Lung microvascular endothelial cell (primary cell): ENCODE results near the gene TRAPPC12. TPM values are rescaled to one million over a fixed set of nuclear protein-coding genes. Genes with fewer than 3 reads are reported as not detected.
A peak's percentile ranks its signal among the peaks of the same experiment; 100 is the strongest.
"Not testable (repeated sequence)": the region's sequence is repeated elsewhere in the genome, so short reads cannot be mapped to it uniquely, and the experiment has no call there.

Experiments
- DNase-seq, 2 donors: peaks; one replicate each; pipeline versions ENCODE4 v3.0.0 to v3.0.0-alpha.2; 2010; ENCODE audit warnings: low read depth in 2 of 2
- total RNA-seq: library from RNA; depleted of rRNA; stranded (reverse); fragments of >200 nt; gene quantifications from 2 replicates; pipeline ENCODE4 v1.2.1, GENCODE V29; 2014

The TRAPPC12 gene
- total RNA-seq, 1 donor from 2014 or later, result 49.4 TPM

GRCh38 chr2:3430740-3431490 is 51.4 kb downstream of the TRAPPC12 start:
- no peak for DNase-seq

GRCh38 chr2:3432067-3432466 is 52.6 kb downstream of the TRAPPC12 start:
- no peak for DNase-seq

DNA sequence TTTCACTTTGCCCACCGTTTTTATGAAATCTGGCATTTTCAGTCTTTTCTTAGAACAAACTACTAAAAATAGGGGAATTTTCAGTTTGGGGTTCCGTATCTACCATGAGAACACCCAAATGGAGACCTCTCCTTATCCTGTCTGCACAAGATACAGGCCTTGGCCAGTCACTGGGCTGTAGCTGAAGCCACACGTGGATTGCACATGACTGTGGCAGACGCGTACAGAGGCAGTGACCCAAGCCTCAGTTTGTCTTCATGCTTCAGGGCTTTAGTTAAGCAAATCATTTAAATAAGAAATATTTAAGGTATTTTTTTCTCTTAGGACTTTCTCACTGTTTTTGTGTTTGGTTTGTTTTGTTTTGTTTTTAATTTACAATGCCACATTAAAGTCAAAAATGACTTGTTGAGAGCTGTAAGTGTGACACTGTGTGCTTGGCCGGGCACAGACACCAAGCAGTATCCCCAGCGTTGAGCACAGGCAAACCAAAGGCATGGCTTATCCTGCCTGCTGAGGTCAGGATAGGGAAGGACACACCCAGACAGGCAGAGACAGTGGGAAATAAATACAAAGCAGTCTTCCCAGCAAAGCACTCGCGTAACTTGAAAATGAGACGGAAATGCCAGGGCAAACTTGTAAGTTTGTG is 53.3 kb downstream of the TRAPPC12 start:
- DNase-seq, result peak in 1 of 2 donors; percentile 22

- DNase-seq, result peak in 1 of 2 donors; percentile 36
Observed at GRCh38 chr2:3433339-3433699, 53.8 kb downstream of the TRAPPC12 start.

- no peak for DNase-seq
Observed at GRCh38 chr2:3433776-3434400, 54.4 kb downstream of the TRAPPC12 start.

GRCh38 chr2:3434654-3435053 is 55.2 kb downstream of the TRAPPC12 start:
- no peak for DNase-seq

DNA sequence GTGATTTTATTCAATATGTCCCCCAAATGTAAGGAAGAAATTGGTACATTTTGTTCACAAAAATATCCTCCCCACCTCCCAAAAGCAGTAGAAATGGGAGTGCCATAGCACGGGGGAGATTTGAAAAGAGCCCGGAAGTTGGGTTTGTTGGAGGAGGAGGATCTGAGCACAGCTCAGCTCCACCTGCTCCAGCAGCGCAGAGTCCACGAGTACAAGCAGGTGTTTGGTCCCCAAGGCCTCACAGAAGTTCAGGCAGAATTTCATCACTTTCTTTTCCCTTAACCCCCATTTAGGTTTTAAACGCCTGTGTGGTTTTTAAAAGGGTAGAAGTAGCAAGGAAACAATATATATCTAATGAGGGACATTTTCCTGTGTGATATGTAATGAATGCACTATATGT is 56.0 kb downstream of the TRAPPC12 start:
- DNase-seq, result no peak

GRCh38 chr2:3440477-3440876 is 61.0 kb downstream of the TRAPPC12 start:
- DNase-seq, result peak in 1 of 2 donors; percentile 44

DNA sequence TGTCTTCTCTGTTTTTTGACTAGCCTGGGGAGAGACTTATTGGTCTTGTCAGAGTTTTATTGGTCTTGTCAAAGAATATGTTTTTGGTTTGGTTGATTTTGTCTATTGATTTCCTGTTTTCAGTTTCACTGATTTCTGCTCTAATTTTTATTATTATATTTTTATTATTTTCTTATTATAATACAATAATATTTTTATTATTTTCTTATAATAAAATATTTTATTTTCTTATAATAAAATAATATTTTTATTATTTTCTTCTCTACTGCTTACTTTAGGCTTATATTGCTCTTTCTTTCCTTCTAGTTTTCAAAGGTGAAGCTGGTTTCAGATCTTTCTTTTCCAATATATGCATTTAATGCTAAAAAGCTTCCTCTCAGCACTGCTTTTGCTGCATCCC is 62.0 kb downstream of the TRAPPC12 start:
- no peak for DNase-seq

- no peak for DNase-seq
Observed at GRCh38 chr2:3442185-3442584, 62.7 kb downstream of the TRAPPC12 start.

- DNase-seq, result no peak
Observed at GRCh38 chr2:3443083-3443482, 63.6 kb downstream of the TRAPPC12 start.

DNA sequence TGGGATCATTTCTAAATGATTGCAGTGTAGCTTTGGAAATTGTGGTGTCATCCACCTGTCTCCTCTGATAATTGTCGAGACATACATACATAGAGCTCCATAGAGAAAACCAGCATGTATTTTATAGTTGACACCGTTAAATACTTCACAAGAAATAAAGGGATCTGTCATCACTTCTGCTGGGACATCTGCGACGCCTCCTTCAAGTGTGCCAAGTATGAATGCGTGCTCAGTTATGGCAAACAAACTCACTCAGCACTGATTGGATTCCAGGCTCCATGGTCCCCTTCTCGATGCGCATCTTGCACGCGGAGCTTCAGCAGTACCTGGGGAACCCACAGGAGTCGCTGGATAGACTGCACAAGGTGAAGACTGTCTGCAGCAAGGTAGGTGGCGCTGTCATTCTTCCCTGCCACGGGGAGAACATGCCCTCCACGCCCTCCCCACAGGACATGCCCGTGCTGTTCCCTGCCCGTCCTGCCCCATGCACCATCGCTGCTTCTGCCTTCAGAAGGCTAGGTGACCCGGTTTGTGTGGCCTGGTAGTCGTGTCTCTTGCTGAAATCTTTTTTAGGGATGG is 64.1 kb downstream of the TRAPPC12 start:
- no peak for DNase-seq

GRCh38 chr2:3445891-3446290 is 66.4 kb downstream of the TRAPPC12 start:
- no peak for DNase-seq

GRCh38 chr2:3446381-3446780 is 66.9 kb downstream of the TRAPPC12 start:
- no peak for DNase-seq

DNA sequence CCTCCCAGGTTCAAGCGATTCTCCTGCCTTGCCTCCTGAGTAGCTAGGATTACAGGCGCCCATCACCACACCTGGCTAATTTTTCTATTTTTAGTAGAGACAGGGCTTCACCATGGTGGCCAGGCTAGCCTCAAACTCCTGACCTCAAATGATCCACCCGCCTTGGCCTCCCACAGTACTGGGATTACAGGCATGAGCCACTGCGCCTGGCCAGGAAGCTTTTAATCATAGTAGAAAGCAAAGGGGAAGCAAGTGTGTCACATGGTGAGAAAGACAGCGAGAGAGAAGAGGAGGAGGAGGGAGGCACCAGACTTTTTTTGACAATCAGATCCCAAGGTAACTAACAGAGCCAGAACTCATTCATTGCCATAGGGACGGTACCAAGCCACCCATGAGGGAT is 67.7 kb downstream of the TRAPPC12 start:
- DNase-seq, result peak in 1 of 2 donors; percentile 65

GRCh38 chr2:3447789-3448317 is 68.4 kb downstream of the TRAPPC12 start:
- DNase-seq, result peak; percentile 6 to 92

DNA sequence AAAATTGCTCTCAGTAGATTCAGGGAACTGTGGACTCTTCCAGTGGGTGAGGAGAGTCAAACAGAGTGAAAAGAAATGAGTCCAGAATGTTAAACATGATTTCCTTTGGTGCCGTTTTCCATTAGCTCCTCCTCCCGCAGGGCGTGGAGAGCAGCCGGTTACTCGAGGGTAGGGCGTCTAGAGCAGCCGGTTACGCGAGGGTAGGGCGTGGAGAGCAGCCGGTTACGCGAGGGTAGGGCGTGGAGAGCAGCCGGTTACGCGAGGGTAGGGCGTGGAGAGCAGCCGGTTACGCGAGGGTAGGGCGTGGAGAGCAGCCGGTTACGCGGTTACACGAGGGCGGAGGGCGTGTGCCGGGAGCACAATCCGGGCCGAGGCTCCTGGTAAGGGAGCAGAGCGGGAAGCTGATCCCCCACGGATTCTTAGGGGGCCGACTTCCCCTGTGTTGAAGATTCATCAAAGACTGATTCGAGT is 69.0 kb downstream of the TRAPPC12 start:
- DNase-seq, result not testable (repeated sequence)

GRCh38 chr2:3449086-3449485 is 69.6 kb downstream of the TRAPPC12 start:
- no peak for DNase-seq

DNA sequence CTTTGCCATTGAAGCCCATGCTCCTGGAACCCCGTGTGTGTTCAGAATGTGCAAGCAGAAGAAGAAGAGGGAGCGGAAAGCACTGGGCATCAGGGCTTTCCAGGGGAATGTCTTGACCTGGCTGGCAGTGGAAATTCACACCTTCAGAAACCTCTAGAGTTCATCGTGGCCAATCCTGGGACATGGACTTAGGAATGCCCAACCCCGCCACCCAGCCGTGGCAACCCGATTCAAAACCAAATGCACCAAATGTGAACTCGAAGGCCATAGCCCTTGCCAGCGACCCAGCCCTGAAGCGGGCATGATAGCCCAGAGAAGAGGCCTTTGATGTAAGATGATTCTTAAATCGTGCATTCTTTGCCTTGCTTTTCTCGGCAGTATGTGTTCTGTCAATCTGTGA is 70.4 kb downstream of the TRAPPC12 start:
- no peak for DNase-seq

DNA sequence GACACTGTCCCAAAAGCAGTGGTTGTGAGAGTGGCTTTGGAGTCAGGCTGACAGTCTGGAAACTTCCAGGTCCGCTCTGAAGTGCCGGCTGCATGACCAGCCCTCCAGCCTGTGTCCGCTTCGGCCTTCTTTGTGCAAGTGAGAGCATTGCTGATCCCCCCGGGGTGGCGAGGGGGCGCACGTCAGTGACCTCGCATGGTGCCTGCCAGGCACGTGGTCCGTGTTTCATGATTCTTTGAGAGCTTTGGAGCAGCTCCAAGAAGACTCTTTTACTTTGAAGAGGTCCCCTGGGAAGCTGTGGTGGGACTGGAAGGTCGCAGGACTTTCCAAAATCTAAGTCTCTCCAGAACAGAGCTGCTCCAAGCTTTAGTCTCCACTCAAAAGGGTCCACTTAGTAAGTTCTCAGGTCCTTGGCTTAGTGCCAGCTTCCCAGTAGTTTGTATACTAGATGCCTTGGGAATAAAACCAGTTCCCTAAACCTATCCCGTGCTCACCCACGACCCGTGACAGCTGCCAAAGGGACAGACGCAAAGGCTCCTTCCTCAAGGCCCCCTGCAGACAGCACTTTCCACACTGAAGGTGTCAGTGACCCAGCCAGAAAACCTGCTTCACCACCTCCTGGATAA is 71.0 kb downstream of the TRAPPC12 start:
- no peak for DNase-seq

GRCh38 chr2:3451169-3451568 is 71.7 kb downstream of the TRAPPC12 start:
- no peak for DNase-seq
